Caco-2 (cell line): Measurements from ENCODE around the gene GOLM1. TPM values are rescaled to one million over a fixed set of nuclear protein-coding genes. Genes with fewer than 3 reads are reported as not detected.

Experiments used
- BruUV-seq: library from RNA; stranded (reverse); fragments of 400-500 nt; replicated peaks from 2 replicates; lab custom pipeline; 2021; lab: Mats Ljungman, UMichigan
- CTCF ChIA-PET: fragments of 300-600 bp; sonication (Branson Sonifier 250); formaldehyde crosslinking; loops from one replicate; lab custom pipeline; 2022; ENCODE audit warnings: antibody characterized with exemption; lab: Charles Lee
- POLR2A ChIA-PET: fragments of 300-600 bp; sonication (Branson Sonifier 250); formaldehyde crosslinking; loops from one replicate; lab custom pipeline; 2022; ENCODE audit warnings: antibody characterized with exemption; lab: Charles Lee
- DNase-seq, 2 experiments: peaks; one replicate each; pipeline versions ENCODE4 v3.0.0 to v3.0.0-alpha.2; 2020 to 2022
- H3K27me3 ChIP-seq: replicated peaks from 2 replicates; pipeline ENCODE4 v1.6.0; 2011; ENCODE audit warnings: low read length; ENCODE audit not compliant: control insufficient read depth, insufficient read depth
- H3K36me3 ChIP-seq: 2 replicates; pipeline ENCODE4 v1.5.1; 2011; ENCODE audit warnings: low read length; ENCODE audit not compliant: control insufficient read depth, insufficient read depth
- H3K4me1 ChIP-seq: fragments of 250-450 bp; sonication (Bioruptor Pico); 2 replicates; pipeline ENCODE4 v1.5.1; 2020; ENCODE audit warnings: mild to moderate bottlenecking
- H3K4me3 ChIP-seq: 2 replicates; pipeline ENCODE4 v1.5.1; 2011; ENCODE audit warnings: low read depth, mild to moderate bottlenecking, control low read depth, low read length
- H3K9me3 ChIP-seq: fragments of 250-450 bp; sonication (Bioruptor Pico); 2 replicates; pipeline ENCODE4 v1.5.1; 2020; ENCODE audit warnings: mild to moderate bottlenecking, moderate library complexity
- H3K27ac Mint-ChIP-seq: one replicate; pipeline ENCODE4 v1.8.0; 2022; ENCODE audit warnings: mixed read lengths; ENCODE audit not compliant: unreplicated experiment
- H3K27me3 Mint-ChIP-seq: one replicate; pipeline ENCODE4 v1.8.0; 2022; ENCODE audit warnings: mixed read lengths; ENCODE audit not compliant: insufficient read depth, unreplicated experiment
- H3K36me3 Mint-ChIP-seq: one replicate; pipeline ENCODE4 v1.8.0; 2022; ENCODE audit warnings: mild to moderate bottlenecking, mixed read lengths; ENCODE audit not compliant: insufficient read depth, unreplicated experiment
- H3K4me1 Mint-ChIP-seq: one replicate; pipeline ENCODE4 v1.8.0; 2022; ENCODE audit warnings: low read depth, mixed read lengths; ENCODE audit not compliant: unreplicated experiment
- H3K4me3 Mint-ChIP-seq: one replicate; pipeline ENCODE4 v1.8.0; 2022; ENCODE audit warnings: mild to moderate bottlenecking, moderate library complexity, mixed read lengths; ENCODE audit not compliant: unreplicated experiment
- H3K9me3 Mint-ChIP-seq: one replicate; pipeline ENCODE4 v1.8.0; 2022; ENCODE audit warnings: mixed read lengths; ENCODE audit not compliant: unreplicated experiment
- CTCF ChIP-seq, 2 experiments: fragments of 200-600 bp in 1 of 2; IDR thresholded peaks; 1 replicate in 1 of 2; 2 replicates in 1 of 2; pipeline versions ENCODE4 v1.5.1 to v1.8.0; 2011 to 2022; ENCODE audit warnings: antibody characterized with exemption in 1 of 2, control low read depth in 1 of 2, inconsistent platforms in 1 of 2, low read depth in 1 of 2, low read length in 1 of 2, mild to moderate bottlenecking in 1 of 2, moderate library complexity in 1 of 2; ENCODE audit not compliant: insufficient read depth in 1 of 2, severe bottlenecking in 1 of 2, unreplicated experiment in 1 of 2
- intact Hi-C: fragments of 100-400 bp; cut with micrococcal nuclease; formaldehyde crosslinking; loops from one replicate; pipeline ENCODE4 v1.10.0; 2022; ENCODE audit not compliant: unreplicated experiment
- total RNA-seq: library from RNA; stranded (reverse); gene quantifications from 2 replicates; pipeline ENCODE4 v1.2.3, GENCODE V29; 2022

The GOLM1 gene
- total RNA-seq, 1 experiment from 2014 or later, result 53.6 TPM

GRCh38 chr9:86005253-86005775 is 94.0 kb downstream of the GOLM1 start:
- Histone ChIP-seq H3K36me3 (no peaks in the 10 kb centered on the region), H3K4me1 (no peaks in the 10 kb centered on the region), H3K27me3 (no peaks in the 10 kb centered on the region), H3K9me3 (no peaks in the 10 kb centered on the region), H3K4me3 (no peak overlapping the region)
- Mint-ChIP-seq H3K27ac (no peak overlapping the region), H3K27me3 (no peaks in the 10 kb centered on the region), H3K36me3 (peaks cover 40% of the 10 kb centered on the region), H3K4me1 (no peaks in the 10 kb centered on the region), H3K4me3 (no peak overlapping the region), H3K9me3 (no peaks in the 10 kb centered on the region)
- BruUV-seq, result no TSS peak
- DNase-seq, result no peak
- intact Hi-C loops, result no loop called here
- TF ChIP-seq CTCF (IDR thresholded peaks at IDR 0.05; ENCODE audit: insufficient read depth in 1 of 2, low read depth in 1 of 2, low read length in 1 of 2, severe bottlenecking in 1 of 2, unreplicated experiment in 1 of 2), result no peak
- POLR2A ChIA-PET, result no interaction called here
- CTCF ChIA-PET, result no interaction called here

GRCh38 chr9:85995599-85995998 is 103.8 kb downstream of the GOLM1 start:
- CTCF ChIA-PET, result no interaction called here
- Histone ChIP-seq H3K9me3 (no peaks in the 10 kb centered on the region), H3K4me1 (no peaks in the 10 kb centered on the region), H3K27me3 (no peaks in the 10 kb centered on the region), H3K4me3 (no peak overlapping the region), H3K36me3 (no peaks in the 10 kb centered on the region; the same call in 1 of the 2 replicates)
- Mint-ChIP-seq H3K4me1 (no peaks in the 10 kb centered on the region), H3K4me3 (no peak overlapping the region), H3K27ac (no peak overlapping the region), H3K27me3 (no peaks in the 10 kb centered on the region), H3K36me3 (peaks cover 22% of the 10 kb centered on the region), H3K9me3 (no peaks in the 10 kb centered on the region)
- no peak for TF ChIP-seq CTCF (IDR thresholded peaks at IDR 0.05; ENCODE audit: insufficient read depth in 1 of 2, low read depth in 1 of 2, low read length in 1 of 2, severe bottlenecking in 1 of 2, unreplicated experiment in 1 of 2)
- no peak for DNase-seq
- intact Hi-C loops, result no loop called here
- POLR2A ChIA-PET, result no interaction called here
- no TSS peak for BruUV-seq

- POLR2A ChIA-PET, result no interaction called here
- H3K4me1 ChIP-seq, result no peaks in the 10 kb centered on the region
- Mint-ChIP-seq H3K4me3 (no peak overlapping the region), H3K9me3 (no peaks in the 10 kb centered on the region), H3K4me1 (no peaks in the 10 kb centered on the region), H3K27ac (no peak overlapping the region), H3K27me3 (no peaks in the 10 kb centered on the region), H3K36me3 (peaks cover 19% of the 10 kb centered on the region)
- H3K27me3 ChIP-seq, result no peaks in the 10 kb centered on the region
- DNase-seq, result no peak
- no TSS peak for BruUV-seq
- CTCF ChIA-PET, result no interaction called here
- intact Hi-C loops, result no loop called here
- no peaks in the 10 kb centered on the region for H3K9me3 ChIP-seq
- TF ChIP-seq CTCF (IDR thresholded peaks at IDR 0.05; ENCODE audit: insufficient read depth in 1 of 2, low read depth in 1 of 2, low read length in 1 of 2, severe bottlenecking in 1 of 2, unreplicated experiment in 1 of 2), result no peak
- H3K4me3 ChIP-seq, result no peak overlapping the region
- H3K36me3 ChIP-seq, result no peaks in the 10 kb centered on the region; the same call in 1 of the 2 replicates
Measured at GRCh38 chr9:85995097-85995496, 104.3 kb downstream of the GOLM1 start.
